Measurements from ENCODE around the gene PIGZ. TPM values are rescaled to one million over a fixed set of nuclear protein-coding genes. Genes with fewer than 3 reads are reported as not detected.

The PIGZ gene
- total and polyA plus RNA-seq, 9 of the 15 experiments (the other 6 are each of a cell fraction or from before 2014, with no cell fraction given) = 0.15 to 1.8 (median 0.76) TPM

DNA sequence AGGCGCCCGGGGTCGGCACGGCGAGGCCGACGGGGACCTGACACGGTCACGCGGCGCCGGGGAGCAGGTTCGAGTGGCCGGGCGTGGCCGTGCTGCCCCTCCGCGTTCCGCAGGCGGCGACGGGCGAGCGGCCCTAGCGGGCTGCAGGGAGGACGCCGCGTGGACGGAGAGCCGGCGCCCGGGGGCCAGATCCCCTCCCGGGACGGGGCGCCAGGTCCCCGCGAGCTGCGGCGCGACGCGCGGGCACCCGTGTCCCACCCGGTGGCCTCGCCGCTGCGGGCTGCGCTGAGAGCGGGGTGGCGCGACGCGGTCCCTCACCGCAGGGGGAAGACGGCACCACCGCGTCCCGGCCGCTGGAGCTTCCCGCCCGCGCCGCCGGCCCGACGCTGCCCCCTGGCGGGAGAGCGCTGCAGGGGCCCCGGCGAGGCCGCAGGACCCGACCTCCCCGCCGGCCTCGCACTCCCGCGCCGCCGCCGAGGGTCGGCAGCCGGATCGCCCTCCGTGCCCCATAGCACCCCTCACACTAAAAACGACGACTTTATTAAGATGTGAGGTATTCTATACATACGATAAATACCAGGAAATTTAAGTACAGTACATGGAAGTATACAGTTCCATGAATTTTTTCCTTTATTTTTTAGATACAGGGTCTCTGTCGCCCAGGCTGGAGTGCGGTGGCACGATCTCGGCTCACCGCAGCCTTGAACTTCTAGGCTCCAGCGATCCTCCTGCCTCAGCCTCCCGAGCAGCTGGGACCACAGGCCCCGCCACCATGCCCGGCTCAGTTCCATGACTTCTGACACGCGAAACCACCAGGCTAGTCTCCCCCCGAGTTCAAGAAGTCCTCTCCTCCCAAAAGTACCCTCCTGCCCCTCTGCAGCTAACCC lies 1.3 kb upstream of the PIGZ start (continued):
- TF ChIP-seq, protein P1, sequence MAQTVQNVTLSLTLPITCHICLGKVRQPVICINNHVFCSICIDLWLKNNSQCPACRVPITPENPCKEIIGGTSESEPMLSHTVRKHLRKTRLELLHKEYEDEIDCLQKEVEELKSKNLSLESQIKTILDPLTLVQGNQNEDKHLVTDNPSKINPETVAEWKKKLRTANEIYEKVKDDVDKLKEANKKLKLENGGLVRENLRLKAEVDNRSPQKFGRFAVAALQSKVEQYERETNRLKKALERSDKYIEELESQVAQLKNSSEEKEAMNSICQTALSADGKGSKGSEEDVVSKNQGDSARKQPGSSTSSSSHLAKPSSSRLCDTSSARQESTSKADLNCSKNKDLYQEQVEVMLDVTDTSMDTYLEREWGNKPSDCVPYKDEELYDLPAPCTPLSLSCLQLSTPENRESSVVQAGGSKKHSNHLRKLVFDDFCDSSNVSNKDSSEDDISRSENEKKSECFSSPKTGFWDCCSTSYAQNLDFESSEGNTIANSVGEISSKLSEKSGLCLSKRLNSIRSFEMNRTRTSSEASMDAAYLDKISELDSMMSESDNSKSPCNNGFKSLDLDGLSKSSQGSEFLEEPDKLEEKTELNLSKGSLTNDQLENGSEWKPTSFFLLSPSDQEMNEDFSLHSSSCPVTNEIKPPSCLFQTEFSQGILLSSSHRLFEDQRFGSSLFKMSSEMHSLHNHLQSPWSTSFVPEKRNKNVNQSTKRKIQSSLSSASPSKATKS (CRISPR knock-in tag; IDR thresholded peaks at IDR 0.05) = no peak
- TF ChIP-seq ZKSCAN1 (IDR thresholded peaks at IDR 0.05; ENCODE audit: low read depth, low read length) (no peak), ZNF316 (IDR thresholded peaks at IDR 0.05) (no peak), CBFA2T3 (IDR thresholded peaks at IDR 0.05) (no peak), RAD21 (CRISPR knock-in tag; conservative IDR thresholded peaks at IDR 0.05 in 1 of 2, IDR thresholded peaks at IDR 0.05 in 1 of 2) (peak; percentile 78 to 90), ZNF224 (CRISPR knock-in tag; IDR thresholded peaks at IDR 0.05) (0 out of 2 replicates have a peak, but pooled peaks have one; percentile 19), HNRNPK (IDR thresholded peaks at IDR 0.05; ENCODE audit: low read depth, low read length, poor library complexity, severe bottlenecking) (no peak), LCOR (CRISPR knock-in tag; IDR thresholded peaks at IDR 0.05) (no peak), ELF1 (tag; IDR thresholded peaks at IDR 0.05) (0 out of 2 replicates have a peak, but pooled peaks have one; percentile 15)
- TF ChIP-seq, protein P2, sequence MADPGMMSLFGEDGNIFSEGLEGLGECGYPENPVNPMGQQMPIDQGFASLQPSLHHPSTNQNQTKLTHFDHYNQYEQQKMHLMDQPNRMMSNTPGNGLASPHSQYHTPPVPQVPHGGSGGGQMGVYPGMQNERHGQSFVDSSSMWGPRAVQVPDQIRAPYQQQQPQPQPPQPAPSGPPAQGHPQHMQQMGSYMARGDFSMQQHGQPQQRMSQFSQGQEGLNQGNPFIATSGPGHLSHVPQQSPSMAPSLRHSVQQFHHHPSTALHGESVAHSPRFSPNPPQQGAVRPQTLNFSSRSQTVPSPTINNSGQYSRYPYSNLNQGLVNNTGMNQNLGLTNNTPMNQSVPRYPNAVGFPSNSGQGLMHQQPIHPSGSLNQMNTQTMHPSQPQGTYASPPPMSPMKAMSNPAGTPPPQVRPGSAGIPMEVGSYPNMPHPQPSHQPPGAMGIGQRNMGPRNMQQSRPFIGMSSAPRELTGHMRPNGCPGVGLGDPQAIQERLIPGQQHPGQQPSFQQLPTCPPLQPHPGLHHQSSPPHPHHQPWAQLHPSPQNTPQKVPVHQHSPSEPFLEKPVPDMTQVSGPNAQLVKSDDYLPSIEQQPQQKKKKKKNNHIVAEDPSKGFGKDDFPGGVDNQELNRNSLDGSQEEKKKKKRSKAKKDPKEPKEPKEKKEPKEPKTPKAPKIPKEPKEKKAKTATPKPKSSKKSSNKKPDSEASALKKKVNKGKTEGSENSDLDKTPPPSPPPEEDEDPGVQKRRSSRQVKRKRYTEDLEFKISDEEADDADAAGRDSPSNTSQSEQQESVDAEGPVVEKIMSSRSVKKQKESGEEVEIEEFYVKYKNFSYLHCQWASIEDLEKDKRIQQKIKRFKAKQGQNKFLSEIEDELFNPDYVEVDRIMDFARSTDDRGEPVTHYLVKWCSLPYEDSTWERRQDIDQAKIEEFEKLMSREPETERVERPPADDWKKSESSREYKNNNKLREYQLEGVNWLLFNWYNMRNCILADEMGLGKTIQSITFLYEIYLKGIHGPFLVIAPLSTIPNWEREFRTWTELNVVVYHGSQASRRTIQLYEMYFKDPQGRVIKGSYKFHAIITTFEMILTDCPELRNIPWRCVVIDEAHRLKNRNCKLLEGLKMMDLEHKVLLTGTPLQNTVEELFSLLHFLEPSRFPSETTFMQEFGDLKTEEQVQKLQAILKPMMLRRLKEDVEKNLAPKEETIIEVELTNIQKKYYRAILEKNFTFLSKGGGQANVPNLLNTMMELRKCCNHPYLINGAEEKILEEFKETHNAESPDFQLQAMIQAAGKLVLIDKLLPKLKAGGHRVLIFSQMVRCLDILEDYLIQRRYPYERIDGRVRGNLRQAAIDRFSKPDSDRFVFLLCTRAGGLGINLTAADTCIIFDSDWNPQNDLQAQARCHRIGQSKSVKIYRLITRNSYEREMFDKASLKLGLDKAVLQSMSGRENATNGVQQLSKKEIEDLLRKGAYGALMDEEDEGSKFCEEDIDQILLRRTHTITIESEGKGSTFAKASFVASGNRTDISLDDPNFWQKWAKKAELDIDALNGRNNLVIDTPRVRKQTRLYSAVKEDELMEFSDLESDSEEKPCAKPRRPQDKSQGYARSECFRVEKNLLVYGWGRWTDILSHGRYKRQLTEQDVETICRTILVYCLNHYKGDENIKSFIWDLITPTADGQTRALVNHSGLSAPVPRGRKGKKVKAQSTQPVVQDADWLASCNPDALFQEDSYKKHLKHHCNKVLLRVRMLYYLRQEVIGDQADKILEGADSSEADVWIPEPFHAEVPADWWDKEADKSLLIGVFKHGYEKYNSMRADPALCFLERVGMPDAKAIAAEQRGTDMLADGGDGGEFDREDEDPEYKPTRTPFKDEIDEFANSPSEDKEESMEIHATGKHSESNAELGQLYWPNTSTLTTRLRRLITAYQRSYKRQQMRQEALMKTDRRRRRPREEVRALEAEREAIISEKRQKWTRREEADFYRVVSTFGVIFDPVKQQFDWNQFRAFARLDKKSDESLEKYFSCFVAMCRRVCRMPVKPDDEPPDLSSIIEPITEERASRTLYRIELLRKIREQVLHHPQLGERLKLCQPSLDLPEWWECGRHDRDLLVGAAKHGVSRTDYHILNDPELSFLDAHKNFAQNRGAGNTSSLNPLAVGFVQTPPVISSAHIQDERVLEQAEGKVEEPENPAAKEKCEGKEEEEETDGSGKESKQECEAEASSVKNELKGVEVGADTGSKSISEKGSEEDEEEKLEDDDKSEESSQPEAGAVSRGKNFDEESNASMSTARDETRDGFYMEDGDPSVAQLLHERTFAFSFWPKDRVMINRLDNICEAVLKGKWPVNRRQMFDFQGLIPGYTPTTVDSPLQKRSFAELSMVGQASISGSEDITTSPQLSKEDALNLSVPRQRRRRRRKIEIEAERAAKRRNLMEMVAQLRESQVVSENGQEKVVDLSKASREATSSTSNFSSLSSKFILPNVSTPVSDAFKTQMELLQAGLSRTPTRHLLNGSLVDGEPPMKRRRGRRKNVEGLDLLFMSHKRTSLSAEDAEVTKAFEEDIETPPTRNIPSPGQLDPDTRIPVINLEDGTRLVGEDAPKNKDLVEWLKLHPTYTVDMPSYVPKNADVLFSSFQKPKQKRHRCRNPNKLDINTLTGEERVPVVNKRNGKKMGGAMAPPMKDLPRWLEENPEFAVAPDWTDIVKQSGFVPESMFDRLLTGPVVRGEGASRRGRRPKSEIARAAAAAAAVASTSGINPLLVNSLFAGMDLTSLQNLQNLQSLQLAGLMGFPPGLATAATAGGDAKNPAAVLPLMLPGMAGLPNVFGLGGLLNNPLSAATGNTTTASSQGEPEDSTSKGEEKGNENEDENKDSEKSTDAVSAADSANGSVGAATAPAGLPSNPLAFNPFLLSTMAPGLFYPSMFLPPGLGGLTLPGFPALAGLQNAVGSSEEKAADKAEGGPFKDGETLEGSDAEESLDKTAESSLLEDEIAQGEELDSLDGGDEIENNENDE (IDR thresholded peaks at IDR 0.05; ENCODE audit: low read depth, low read length) = no peak
- TF ChIP-seq, protein P3, sequence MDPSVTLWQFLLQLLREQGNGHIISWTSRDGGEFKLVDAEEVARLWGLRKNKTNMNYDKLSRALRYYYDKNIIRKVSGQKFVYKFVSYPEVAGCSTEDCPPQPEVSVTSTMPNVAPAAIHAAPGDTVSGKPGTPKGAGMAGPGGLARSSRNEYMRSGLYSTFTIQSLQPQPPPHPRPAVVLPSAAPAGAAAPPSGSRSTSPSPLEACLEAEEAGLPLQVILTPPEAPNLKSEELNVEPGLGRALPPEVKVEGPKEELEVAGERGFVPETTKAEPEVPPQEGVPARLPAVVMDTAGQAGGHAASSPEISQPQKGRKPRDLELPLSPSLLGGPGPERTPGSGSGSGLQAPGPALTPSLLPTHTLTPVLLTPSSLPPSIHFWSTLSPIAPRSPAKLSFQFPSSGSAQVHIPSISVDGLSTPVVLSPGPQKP (CRISPR knock-in tag; IDR thresholded peaks at IDR 0.05) = 0 out of 2 replicates have a peak, but pooled peaks have one; percentile 40
